ENCODE results near the gene PHACTR4. TPM values are rescaled to one million over a fixed set of nuclear protein-coding genes. Genes with fewer than 3 reads are reported as not detected.

The PHACTR4 gene
- total and polyA plus RNA-seq, 9 of the 15 experiments (the other 6 are each of a cell fraction or from before 2014, with no cell fraction given): 6.4 to 43.6 (median 14.2) TPM

DNA sequence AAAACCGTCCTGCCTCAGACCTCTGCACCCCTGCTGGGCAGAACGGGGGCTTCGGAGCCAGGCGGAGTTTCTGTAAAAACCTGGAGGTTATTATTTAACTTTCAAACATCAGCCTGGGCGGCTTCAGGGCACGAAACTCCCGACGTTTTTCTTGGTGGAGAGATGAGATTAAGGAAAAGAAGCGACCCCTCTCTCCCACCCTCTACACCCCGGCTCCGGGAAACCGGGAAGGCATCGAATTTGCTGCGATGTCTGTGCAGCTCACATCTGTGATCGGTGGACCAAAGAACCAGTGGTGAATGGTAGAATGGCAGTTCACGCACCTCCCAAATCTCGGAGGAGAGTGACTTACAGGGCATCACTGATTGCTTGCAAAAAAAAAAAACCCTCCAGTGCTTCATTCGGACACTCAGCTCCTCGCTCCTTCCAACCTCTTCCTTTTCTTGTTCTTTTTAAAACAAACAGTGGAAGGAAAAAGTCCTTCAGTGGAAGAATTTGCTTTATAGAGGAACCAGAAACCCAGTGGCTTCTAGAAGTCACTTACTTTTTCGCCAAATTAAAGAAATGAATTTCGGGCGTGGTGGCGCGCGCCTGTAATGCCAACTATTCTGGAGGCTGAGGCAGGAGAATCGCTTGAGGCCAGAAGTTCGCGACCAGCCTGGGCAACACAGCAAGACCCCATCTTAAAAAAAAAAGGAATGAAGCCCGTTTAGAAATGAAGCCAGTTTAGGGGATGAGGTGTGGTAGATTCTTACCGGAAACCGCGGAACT, 884 bp downstream of the PHACTR4 start (continued):
- no peak for TF ChIP-seq TOE1 (IDR thresholded peaks at IDR 0.05; ENCODE audit: borderline replicate concordance)
- no peak for TF ChIP-seq TOE1 (CRISPR knock-in tag; IDR thresholded peaks at IDR 0.05; ENCODE audit: borderline replicate concordance, low read depth)
- TF ChIP-seq KDM1A (IDR thresholded peaks at IDR 0.05): peak; percentile 69
- TF ChIP-seq ZBTB17 (CRISPR knock-in tag; IDR thresholded peaks at IDR 0.05): no peak
- TF ChIP-seq BRD9 (IDR thresholded peaks at IDR 0.05; ENCODE audit: low read depth, partially characterized antibody): no peak
- TF ChIP-seq, protein P1, sequence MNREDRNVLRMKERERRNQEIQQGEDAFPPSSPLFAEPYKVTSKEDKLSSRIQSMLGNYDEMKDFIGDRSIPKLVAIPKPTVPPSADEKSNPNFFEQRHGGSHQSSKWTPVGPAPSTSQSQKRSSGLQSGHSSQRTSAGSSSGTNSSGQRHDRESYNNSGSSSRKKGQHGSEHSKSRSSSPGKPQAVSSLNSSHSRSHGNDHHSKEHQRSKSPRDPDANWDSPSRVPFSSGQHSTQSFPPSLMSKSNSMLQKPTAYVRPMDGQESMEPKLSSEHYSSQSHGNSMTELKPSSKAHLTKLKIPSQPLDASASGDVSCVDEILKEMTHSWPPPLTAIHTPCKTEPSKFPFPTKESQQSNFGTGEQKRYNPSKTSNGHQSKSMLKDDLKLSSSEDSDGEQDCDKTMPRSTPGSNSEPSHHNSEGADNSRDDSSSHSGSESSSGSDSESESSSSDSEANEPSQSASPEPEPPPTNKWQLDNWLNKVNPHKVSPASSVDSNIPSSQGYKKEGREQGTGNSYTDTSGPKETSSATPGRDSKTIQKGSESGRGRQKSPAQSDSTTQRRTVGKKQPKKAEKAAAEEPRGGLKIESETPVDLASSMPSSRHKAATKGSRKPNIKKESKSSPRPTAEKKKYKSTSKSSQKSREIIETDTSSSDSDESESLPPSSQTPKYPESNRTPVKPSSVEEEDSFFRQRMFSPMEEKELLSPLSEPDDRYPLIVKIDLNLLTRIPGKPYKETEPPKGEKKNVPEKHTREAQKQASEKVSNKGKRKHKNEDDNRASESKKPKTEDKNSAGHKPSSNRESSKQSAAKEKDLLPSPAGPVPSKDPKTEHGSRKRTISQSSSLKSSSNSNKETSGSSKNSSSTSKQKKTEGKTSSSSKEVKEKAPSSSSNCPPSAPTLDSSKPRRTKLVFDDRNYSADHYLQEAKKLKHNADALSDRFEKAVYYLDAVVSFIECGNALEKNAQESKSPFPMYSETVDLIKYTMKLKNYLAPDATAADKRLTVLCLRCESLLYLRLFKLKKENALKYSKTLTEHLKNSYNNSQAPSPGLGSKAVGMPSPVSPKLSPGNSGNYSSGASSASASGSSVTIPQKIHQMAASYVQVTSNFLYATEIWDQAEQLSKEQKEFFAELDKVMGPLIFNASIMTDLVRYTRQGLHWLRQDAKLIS (CRISPR knock-in tag; IDR thresholded peaks at IDR 0.05): 0 out of 2 replicates have a peak, but pooled peaks have one; percentile 45
- TF ChIP-seq, protein P2, sequence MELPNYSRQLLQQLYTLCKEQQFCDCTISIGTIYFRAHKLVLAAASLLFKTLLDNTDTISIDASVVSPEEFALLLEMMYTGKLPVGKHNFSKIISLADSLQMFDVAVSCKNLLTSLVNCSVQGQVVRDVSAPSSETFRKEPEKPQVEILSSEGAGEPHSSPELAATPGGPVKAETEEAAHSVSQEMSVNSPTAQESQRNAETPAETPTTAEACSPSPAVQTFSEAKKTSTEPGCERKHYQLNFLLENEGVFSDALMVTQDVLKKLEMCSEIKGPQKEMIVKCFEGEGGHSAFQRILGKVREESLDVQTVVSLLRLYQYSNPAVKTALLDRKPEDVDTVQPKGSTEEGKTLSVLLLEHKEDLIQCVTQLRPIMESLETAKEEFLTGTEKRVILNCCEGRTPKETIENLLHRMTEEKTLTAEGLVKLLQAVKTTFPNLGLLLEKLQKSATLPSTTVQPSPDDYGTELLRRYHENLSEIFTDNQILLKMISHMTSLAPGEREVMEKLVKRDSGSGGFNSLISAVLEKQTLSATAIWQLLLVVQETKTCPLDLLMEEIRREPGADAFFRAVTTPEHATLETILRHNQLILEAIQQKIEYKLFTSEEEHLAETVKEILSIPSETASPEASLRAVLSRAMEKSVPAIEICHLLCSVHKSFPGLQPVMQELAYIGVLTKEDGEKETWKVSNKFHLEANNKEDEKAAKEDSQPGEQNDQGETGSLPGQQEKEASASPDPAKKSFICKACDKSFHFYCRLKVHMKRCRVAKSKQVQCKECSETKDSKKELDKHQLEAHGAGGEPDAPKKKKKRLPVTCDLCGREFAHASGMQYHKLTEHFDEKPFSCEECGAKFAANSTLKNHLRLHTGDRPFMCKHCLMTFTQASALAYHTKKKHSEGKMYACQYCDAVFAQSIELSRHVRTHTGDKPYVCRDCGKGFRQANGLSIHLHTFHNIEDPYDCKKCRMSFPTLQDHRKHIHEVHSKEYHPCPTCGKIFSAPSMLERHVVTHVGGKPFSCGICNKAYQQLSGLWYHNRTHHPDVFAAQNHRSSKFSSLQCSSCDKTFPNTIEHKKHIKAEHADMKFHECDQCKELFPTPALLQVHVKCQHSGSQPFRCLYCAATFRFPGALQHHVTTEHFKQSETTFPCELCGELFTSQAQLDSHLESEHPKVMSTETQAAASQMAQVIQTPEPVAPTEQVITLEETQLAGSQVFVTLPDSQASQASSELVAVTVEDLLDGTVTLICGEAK (IDR thresholded peaks at IDR 0.05): no peak
- TF ChIP-seq, protein P2 (CRISPR knock-in tag; IDR thresholded peaks at IDR 0.05): no peak
- no peak for TF ChIP-seq ZNF354B (CRISPR knock-in tag; IDR thresholded peaks at IDR 0.05)
- no peak for TF ChIP-seq RBM17 (IDR thresholded peaks at IDR 0.05; ENCODE audit: borderline replicate concordance, low read depth, low read length)
- no peak for TF ChIP-seq ZNF174 (CRISPR knock-in tag; IDR thresholded peaks at IDR 0.05)
- peak in 1 of 2 experiments; percentile 28; a peak in 1 of 4 replicates for TF ChIP-seq FOXA3 (CRISPR knock-in tag; conservative IDR thresholded peaks at IDR 0.05 in 1 of 2, IDR thresholded peaks at IDR 0.05 in 1 of 2)
- TF ChIP-seq ZNF316 (IDR thresholded peaks at IDR 0.05): no peak
- no peak for TF ChIP-seq KLF1 (tag; IDR thresholded peaks at IDR 0.05)
- no peak for TF ChIP-seq NELFE (IDR thresholded peaks at IDR 0.05; ENCODE audit: insufficient read depth, insufficient read length)

Measured in K562 (cell line).